GM04504 (cell line): ENCODE measurements around the gene GABRR1.
"Not testable (repeated sequence)": the region's sequence is repeated elsewhere in the genome, so short reads cannot be mapped to it uniquely, and the experiment has no call there.

Experiments
- DNase-seq: peaks from one replicate; pipeline ENCODE4 v3.0.0-alpha.2; 2012; ENCODE audit warnings: low read depth

GABRR1 gene

GRCh38 chr6:89154131-89154530, 63.0 kb downstream of the GABRR1 start:
- DNase-seq = no peak

DNA sequence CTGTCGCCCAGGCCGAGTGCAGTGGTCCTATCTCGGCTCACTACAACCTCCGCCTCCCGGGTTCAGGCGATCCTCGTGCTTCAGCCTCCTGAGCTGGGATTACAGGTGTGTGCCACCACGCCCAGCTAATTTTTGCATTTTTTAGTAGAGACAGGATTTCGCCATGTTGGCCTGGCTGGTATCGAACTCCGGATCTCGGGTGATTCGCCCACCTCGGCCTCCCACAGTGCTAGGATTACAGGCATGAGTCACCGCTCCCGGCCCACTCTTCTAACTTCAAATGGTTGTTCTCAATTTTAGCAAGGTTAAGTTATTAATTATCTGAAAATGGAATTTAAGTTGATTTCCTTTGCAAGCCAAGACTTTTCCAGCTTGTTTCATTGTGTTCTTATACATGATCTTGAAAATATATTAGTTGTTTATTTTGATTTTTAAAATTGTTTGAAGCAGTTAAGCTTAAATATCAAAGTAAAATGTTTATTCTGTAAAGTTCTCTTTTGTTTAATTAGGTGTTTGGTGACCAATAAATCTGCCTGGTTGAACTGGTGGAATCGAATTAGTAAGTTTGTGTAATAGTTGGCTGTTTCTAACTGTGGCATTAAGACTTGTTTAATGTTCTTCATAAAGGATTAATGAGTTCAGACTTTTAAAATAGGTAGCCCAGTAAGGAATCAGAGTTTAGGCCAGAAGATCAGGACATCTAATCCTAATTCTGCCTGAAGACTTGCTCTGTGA, 69.0 kb downstream of the GABRR1 start:
- no peak for DNase-seq

- DNase-seq = no peak
Observed at GRCh38 chr6:89146718-89147700, 70.1 kb downstream of the GABRR1 start.

GRCh38 chr6:89145956-89146717, 71.0 kb downstream of the GABRR1 start, which contains the start of gene PM20D2:
TSS of gene PM20D2 (plus strand) at chr6:89146055. CDS start at chr6:89146145, 90 bp downstream.
- no peak for DNase-seq

DNA sequence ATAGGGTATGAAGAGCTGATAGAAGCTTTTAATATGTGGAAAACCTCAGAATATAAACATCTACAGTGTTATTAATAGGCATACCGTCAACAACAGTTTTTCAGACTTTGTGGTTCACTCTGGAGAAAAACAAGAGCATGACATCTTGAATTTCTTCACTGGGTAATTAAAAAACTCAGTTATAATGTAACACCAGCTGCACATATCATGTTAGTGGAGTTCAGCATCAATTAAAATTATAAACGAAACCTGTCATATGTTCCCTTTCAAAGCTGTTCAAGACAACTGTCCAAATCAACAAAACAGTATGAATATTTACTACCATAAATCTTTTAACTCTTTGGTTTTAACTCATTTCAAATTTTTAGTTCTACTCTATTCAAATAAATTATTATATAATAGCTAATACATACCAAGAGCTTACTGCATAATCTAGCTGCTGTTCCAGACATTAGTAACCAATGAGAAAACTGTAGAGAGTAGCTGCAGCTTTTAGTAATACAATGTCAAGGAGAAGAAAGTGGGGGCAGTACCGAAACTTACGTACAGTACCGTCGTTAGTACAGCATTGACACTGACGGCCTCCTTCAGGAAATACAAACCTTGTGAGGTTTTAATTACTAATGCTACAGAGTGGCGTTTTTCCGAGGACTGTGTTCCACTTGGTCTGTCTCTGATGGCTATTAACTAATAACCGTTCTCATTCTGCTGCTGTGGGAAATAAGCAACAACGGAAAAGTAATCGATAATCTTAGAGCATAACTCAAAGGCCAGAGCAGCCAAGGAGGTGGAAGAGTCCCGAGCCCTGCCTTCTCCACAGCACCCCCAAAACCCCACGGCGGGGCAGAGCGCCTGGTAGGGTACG, 71.8 kb downstream of the GABRR1 start:
- DNase-seq = no peak

DNA sequence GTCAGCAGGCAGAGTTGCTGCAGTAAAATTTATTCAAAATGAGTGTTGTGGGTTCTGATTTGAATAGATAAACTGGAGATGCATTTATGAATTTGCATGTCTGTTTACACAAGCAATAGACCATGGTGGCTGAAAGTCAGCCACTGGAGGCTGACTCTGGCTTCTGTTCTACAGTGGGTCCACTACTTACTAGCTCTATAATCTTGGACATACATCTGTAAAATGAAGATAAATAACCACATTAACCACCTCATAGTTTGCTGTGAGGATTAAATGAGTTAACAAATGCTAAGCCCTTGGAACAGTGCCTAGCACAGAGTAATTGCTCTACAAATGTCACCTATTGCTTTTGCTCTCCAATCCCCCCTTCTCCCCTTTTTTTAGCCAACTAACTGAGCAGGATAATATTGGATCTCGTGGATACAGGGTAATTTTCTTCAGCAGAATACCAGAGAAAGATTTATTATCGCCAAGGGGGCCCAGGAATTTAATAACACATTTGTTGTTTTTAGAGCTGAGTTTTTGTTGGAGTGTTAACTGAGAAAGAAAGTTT, 72.7 kb downstream of the GABRR1 start:
- DNase-seq = no peak

GRCh38 chr6:89140347-89141156, 76.6 kb downstream of the GABRR1 start:
- no peak for DNase-seq

DNA sequence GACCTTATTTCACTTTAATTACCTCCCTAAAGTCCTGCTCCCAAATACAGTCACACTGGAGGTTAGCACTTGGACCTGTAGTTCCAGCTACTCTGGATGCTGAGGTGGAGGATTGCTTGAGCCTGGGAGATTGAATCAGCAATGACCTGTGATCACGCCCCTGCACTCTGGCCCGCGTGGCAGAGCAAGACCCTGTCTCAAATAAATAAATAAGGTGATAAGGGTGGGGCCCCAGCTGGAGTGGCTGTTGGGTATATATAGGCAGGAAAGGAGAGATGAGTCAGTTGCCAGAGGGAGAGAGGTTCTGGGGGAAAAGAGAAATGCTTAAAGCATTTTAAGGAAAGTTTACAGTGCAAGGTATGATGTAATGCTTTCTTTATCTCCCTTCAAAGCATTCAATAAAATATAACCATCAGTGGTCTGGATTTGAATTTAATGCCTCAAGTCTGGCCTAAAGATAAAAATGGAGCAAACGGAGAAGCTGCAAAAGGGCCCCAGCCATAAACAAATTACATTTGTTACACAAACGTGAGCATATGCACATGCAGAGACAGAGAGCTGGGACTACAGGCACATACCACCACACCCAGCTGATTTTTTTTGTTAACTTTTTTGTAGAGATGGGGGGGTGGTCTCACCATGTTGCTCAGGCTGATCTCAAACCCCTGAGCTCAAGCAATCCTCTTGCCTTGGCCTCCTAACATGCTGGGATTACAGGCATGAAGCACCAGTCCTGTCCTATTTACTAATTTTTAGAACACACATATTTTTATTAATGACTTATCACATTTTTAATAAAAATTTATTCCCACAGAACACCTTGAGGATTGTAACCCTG, 77.4 kb downstream of the GABRR1 start:
- no peak for DNase-seq

DNA sequence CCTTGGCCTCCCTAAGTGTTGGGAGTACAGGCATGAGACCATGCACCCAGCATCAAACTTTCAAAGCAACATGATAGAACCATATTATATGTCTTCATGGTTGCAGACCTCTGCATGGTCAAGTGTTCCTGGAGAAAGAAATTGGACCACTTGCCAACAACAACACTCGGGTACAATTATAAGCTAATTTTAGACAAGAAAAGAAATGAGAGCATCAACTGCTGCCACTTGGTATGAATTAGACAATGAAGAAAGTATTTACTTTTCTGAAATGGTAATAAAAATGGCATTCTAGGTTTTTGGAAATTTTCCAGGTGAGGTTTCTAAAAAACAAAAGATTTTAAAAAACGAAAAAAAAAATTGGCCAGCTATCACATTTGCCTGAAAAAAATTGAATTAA, 79.0 kb downstream of the GABRR1 start:
- DNase-seq = no peak

DNA sequence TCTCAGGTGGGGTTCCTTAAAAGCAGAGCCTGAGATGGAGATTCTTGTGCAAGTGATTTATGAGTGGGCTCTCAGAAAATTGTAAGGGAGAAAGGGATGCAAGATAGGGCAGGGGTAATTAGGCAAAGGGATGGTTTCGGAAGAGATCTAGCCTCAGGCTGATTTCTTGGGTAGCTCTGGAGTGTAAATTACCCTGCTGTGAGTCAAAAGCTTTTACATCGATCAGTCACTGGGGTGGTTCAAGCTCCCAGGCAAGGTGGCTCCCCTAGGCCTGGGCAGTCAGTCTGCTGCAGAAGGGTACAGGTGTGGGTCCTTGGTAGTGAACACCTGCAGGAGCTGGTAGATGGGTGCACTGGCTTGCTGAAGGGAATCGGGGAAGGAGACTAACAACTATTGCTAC, 82.4 kb downstream of the GABRR1 start:
- DNase-seq = no peak

GRCh38 chr6:89133981-89134380, 83.2 kb downstream of the GABRR1 start:
- DNase-seq = no peak

GRCh38 chr6:89132057-89132456, 85.1 kb downstream of the GABRR1 start:
- no peak for DNase-seq

DNA sequence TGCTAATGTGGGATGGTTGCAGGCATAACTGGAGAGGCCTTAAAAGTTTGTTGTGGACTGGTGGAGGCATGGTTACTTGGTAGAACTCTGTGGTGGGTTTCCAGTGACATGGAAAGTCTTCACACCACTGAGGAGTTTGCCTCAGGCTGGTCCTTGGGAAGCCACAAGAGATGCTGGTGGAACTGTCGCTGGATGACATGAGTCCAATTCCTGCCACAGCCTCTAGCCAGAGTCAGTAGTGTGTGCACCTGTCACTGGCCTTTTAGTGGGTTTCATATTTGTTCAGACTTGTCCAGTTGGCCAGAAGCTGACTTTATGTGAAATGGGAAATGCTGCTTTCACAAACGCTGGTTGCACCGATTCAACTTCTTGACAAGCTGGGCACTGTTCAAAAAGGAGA, 85.6 kb downstream of the GABRR1 start:
- DNase-seq = no peak

DNA sequence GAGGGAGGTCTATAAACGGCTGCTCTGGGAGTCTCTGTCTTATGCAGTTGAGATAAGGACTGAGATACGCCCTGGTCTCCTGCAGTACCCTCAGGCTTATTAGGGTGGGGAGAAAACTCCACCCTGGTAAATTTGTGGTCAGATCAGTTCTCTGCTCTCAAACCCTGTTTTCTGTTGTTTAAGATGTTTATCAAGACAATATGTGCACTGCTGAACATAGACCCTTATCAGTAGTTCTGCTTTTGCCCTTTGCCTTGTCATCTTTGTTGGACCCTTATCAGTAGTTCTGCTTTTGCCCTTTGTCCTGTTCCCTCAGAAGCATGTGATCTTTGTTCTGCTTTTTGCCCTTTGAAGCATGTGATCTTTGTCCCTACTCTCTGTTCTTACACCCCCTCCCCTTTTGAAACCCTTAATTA, 88.9 kb downstream of the GABRR1 start:
- not testable (repeated sequence) for DNase-seq
